Loucy (cell line): Measurements from ENCODE around the gene FOXN4.

ENCODE experiments used
- H2AFZ ChIP-seq: fragments of 200-600 bp; sonication (generic); 2 replicates; pipeline ENCODE4 v1.6.0; 2016; ENCODE audit warnings: antibody characterized with exemption, mild to moderate bottlenecking, low read length, moderate library complexity
- H3F3A ChIP-seq: fragments of 200-600 bp; 2 replicates; pipeline ENCODE4 v1.6.0; 2016; ENCODE audit warnings: antibody characterized with exemption, low read depth, mild to moderate bottlenecking
- H3K27me3 ChIP-seq: fragments of 200-600 bp; sonication (generic); 2 replicates; pipeline ENCODE4 v1.6.1; 2014; ENCODE audit warnings: low read length, mild to moderate bottlenecking; ENCODE audit not compliant: insufficient read depth, poor library complexity, severe bottlenecking
- H3K36me3 ChIP-seq: fragments of 200-600 bp; sonication (generic); 2 replicates; pipeline ENCODE4 v1.6.1; 2016; ENCODE audit warnings: low read length; ENCODE audit not compliant: insufficient read depth
- H3K4me1 ChIP-seq: fragments of 200-600 bp; sonication (generic); 2 replicates; pipeline ENCODE4 v1.5.1; 2014; ENCODE audit warnings: low read length, mild to moderate bottlenecking; ENCODE audit not compliant: insufficient read depth, poor library complexity, severe bottlenecking
- H3K4me2 ChIP-seq: fragments of 200-600 bp; sonication (generic); 2 replicates; pipeline ENCODE4 v1.6.0; 2014; ENCODE audit warnings: antibody characterized with exemption, low read length, low read depth, mild to moderate bottlenecking; ENCODE audit not compliant: poor library complexity, severe bottlenecking
- H3K4me3 ChIP-seq: fragments of 200-600 bp; sonication (generic); 2 replicates; pipeline ENCODE4 v1.5.1; 2014; ENCODE audit warnings: low read length, mild to moderate bottlenecking, mixed read lengths; ENCODE audit not compliant: poor library complexity, severe bottlenecking
- H3K79me2 ChIP-seq: fragments of 200-600 bp; sonication (generic); 2 replicates; pipeline ENCODE4 v1.6.1; 2014; ENCODE audit warnings: low read length; ENCODE audit not compliant: insufficient read depth
- H3K9ac ChIP-seq: fragments of 200-600 bp; sonication (generic); 2 replicates; pipeline ENCODE4 v1.6.0; 2014; ENCODE audit warnings: mild to moderate bottlenecking, low read depth, low read length, moderate library complexity; ENCODE audit not compliant: poor library complexity, severe bottlenecking
- H3K9me2 ChIP-seq: fragments of 200-600 bp; sonication (generic); replicated peaks from 2 replicates; pipeline ENCODE4 v1.6.1; 2016; ENCODE audit warnings: low read depth, low read length, mixed read lengths
- H3K9me3 ChIP-seq: fragments of 200-600 bp; sonication (generic); 2 replicates; pipeline ENCODE4 v1.6.1; 2014; ENCODE audit warnings: mild to moderate bottlenecking, antibody characterized with exemption, low read length, low read depth; ENCODE audit not compliant: insufficient read depth
- H4K20me1 ChIP-seq: fragments of 200-600 bp; sonication (generic); 2 replicates; pipeline ENCODE4 v1.6.0; 2014; ENCODE audit warnings: antibody characterized with exemption, low read length, mild to moderate bottlenecking; ENCODE audit not compliant: insufficient read depth, poor library complexity, severe bottlenecking
- EZH2phosphoT487 ChIP-seq: fragments of 200-600 bp; IDR thresholded peaks from 2 replicates; pipeline ENCODE4 v1.6.1; 2018; ENCODE audit warnings: antibody characterized with exemption, mild to moderate bottlenecking, moderate library complexity, borderline replicate concordance
- TF ChIP-seq, protein P1 (sequence below): fragments of 200-600 bp; sonication (generic); conservative IDR thresholded peaks from 2 replicates; pipeline ENCODE4 v1.5.1; 2014; ENCODE audit warnings: mild to moderate bottlenecking, antibody characterized with exemption, low read length

The FOXN4 gene

DNA sequence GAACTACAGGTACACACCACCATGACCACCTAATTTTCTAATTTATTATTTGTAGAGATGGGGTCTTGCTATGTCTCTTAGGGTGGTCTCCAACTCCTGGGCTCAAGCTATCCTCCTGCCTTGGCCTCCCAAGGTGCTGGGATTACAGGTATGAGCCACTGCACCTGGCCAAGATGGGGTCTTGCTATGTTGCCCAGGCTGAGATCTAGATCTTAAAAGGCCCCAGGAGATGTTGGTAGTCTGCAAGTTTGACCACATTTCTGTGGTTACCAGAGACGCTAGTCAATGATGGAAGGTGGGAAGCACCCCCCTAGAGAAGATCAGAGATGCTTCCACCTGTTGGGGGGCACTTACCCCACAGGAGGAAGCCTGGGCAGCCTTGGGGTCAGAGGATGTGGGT is 34.7 kb downstream of the FOXN4 start:
- no peaks in the 10 kb centered on the region for H3K79me2 ChIP-seq
- H3K9me3 ChIP-seq = no peaks in the 10 kb centered on the region
- H3K9ac ChIP-seq = no peak overlapping the region
- no peaks in the 10 kb centered on the region for H3K36me3 ChIP-seq
- H3K4me3 ChIP-seq = no peak overlapping the region
- H3F3A ChIP-seq = no peaks in the 10 kb centered on the region
- H3K27me3 ChIP-seq = no peaks in the 10 kb centered on the region
- H3K9me2 ChIP-seq = no peaks in the 10 kb centered on the region
- no peak overlapping the region for H3K4me2 ChIP-seq
- H4K20me1 ChIP-seq = no peaks in the 10 kb centered on the region
- peaks cover 13% of the 10 kb centered on the region for H3K4me1 ChIP-seq
- H2AFZ ChIP-seq = no peak overlapping the region
- TF ChIP-seq, protein P1, sequence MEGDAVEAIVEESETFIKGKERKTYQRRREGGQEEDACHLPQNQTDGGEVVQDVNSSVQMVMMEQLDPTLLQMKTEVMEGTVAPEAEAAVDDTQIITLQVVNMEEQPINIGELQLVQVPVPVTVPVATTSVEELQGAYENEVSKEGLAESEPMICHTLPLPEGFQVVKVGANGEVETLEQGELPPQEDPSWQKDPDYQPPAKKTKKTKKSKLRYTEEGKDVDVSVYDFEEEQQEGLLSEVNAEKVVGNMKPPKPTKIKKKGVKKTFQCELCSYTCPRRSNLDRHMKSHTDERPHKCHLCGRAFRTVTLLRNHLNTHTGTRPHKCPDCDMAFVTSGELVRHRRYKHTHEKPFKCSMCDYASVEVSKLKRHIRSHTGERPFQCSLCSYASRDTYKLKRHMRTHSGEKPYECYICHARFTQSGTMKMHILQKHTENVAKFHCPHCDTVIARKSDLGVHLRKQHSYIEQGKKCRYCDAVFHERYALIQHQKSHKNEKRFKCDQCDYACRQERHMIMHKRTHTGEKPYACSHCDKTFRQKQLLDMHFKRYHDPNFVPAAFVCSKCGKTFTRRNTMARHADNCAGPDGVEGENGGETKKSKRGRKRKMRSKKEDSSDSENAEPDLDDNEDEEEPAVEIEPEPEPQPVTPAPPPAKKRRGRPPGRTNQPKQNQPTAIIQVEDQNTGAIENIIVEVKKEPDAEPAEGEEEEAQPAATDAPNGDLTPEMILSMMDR = no peak
- TF ChIP-seq EZH2phosphoT487 = no peak

DNA sequence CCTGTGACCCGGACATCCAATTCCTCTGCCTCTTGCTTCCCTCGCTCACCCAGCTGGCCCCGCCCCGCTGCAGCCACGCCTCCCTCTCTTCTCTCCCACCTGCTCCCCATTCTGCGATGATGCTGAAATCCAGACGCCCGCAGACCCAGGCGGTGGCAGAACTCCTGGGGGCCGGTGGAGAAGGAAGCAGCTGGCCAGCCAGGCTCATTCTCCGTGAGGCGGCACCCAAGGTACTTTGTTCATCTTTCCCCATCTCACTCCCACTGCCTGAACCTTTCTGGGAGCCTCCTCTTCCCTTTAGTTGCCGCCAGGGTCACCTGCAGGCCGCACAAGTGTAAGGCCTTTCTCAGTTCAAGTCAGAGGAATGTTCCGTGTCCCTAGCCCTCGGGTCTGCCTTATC is 35.7 kb downstream of the FOXN4 start:
- no peaks in the 10 kb centered on the region for H3K36me3 ChIP-seq
- TF ChIP-seq, protein P1 = no peak
- no peak for TF ChIP-seq EZH2phosphoT487
- H3K4me3 ChIP-seq = no peak overlapping the region
- no peaks in the 10 kb centered on the region for H3K27me3 ChIP-seq
- H3F3A ChIP-seq = no peaks in the 10 kb centered on the region
- H4K20me1 ChIP-seq = no peaks in the 10 kb centered on the region
- H3K9ac ChIP-seq = no peak overlapping the region
- H3K9me3 ChIP-seq = no peaks in the 10 kb centered on the region
- no peak overlapping the region for H3K4me2 ChIP-seq
- no peak overlapping the region for H2AFZ ChIP-seq
- H3K9me2 ChIP-seq = no peaks in the 10 kb centered on the region
- H3K79me2 ChIP-seq = no peaks in the 10 kb centered on the region
- H3K4me1 ChIP-seq = peaks cover 13% of the 10 kb centered on the region

DNA sequence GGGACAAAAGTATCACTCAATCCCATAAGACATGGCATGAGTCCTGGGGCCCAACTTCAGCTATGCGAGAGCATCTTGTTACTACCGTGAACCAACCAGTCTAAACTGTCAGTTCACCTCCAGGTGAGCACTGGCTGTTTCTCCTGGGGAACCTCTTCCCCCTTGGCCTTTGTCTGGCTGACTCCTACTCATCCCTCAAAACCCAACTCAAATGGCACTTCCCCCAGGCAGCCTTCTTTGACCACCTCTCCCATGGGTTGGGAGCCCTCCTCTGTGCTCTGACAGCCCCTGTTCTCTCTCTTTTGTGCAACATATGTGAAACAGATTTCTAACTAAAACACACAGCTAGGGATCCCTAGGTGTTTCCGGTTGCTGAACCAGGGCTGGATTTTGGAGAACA is 37.7 kb downstream of the FOXN4 start:
- Histone ChIP-seq H3K9me2 (no peaks in the 10 kb centered on the region), H3K79me2 (no peaks in the 10 kb centered on the region), H3K36me3 (no peaks in the 10 kb centered on the region), H4K20me1 (no peaks in the 10 kb centered on the region), H3K4me3 (no peak overlapping the region), H3K9ac (no peak overlapping the region), H3K4me1 (peaks cover under 1% of the 10 kb centered on the region), H3K4me2 (no peak overlapping the region), H3F3A (no peaks in the 10 kb centered on the region), H3K27me3 (no peaks in the 10 kb centered on the region), H3K9me3 (no peaks in the 10 kb centered on the region), H2AFZ (no peak overlapping the region)
- TF ChIP-seq EZH2phosphoT487 = no peak
- TF ChIP-seq, protein P1 = no peak
